K562 (cell line): ENCODE results near the gene BAHD1. TPM values are rescaled to one million over a fixed set of nuclear protein-coding genes. Genes with fewer than 3 reads are reported as not detected.

ENCODE experiments used
- ATAC-seq: fragments of 200-7000 bp; cut with Tn5 transposase; 3 replicates; pipeline ENCODE4 v1.9.1; 2020; ENCODE audit warnings: moderate library complexity
- BruUV-seq: library from RNA; stranded (reverse); fragments of 400-500 nt; replicated peaks from 2 replicates; lab custom pipeline; 2021; lab: Mats Ljungman, UMichigan
- CTCF ChIA-PET: fragments of 300-600 bp; formaldehyde crosslinking; extraction: SDS; loops from one replicate; lab custom pipeline; 2021; ENCODE audit warnings: low intra/inter-chr PET ratio; lab: Yijun Ruan, JAX
- POLR2A ChIA-PET: fragments of 300-600, 350-650 bp; sonication (Branson Sonifier 250); formaldehyde crosslinking; extraction: SDS; loops from one replicate; lab custom pipeline; 2021; ENCODE audit warnings: antibody characterized with exemption, inconsistent platforms; lab: Yijun Ruan, JAX
- DNase-seq, 4 experiments: peaks; one replicate each; pipeline versions ENCODE4 v3.0.0 to v3.0.0-alpha.2; 2011 to 2018; ENCODE audit warnings: low spot score in 3 of 4, mixed read lengths in 3 of 4; ENCODE audit errors: extremely low read depth in 1 of 4
- FAIRE-seq: peaks from 2 replicates; lab custom pipeline; 2011; peaks lifted over from hg19 to GRCh38; lab: Jason Lieb, UNC
- H2AFZ ChIP-seq: 2 replicates; pipeline ENCODE4 v1.6.0; 2011; ENCODE audit warnings: low read depth, low read length, control low read depth, inconsistent platforms
- H3K27ac ChIP-seq: fragments of 200-600 bp; 3 replicates; pipeline ENCODE4 v1.8.0; 2011; ENCODE audit warnings: low read depth, mild to moderate bottlenecking, control low read depth, inconsistent platforms, low read length, moderate library complexity, mixed read lengths; ENCODE audit errors: extremely low read depth
- H3K27me3 ChIP-seq, 2 experiments: fragments of 300-600 bp in 1 of 2; 2 replicates in 1 of 2; 3 replicates in 1 of 2; pipeline versions ENCODE4 v1.6.0 to v1.8.0; 2011; ENCODE audit warnings: inconsistent platforms in 2 of 2, low read length in 2 of 2, mild to moderate bottlenecking in 1 of 2, mixed read lengths in 1 of 2, moderate library complexity in 1 of 2; ENCODE audit not compliant: control insufficient read depth in 2 of 2, insufficient read depth in 2 of 2
- H3K36me3 ChIP-seq: fragments of 300-600 bp; 3 replicates; pipeline ENCODE4 v1.8.0; 2011; ENCODE audit warnings: mild to moderate bottlenecking, low read length, inconsistent platforms; ENCODE audit not compliant: control insufficient read depth, insufficient read depth
- H3K4me1 ChIP-seq, 2 experiments: fragments of 200-600 bp in 1 of 2; replicated peaks in 1 of 2; 2 replicates in 1 of 2; 3 replicates in 1 of 2; pipeline versions ENCODE4 v1.5.1 to v1.8.0; 2011; ENCODE audit warnings: inconsistent platforms in 2 of 2, low read length in 2 of 2, mild to moderate bottlenecking in 1 of 2, mixed read lengths in 1 of 2, moderate library complexity in 1 of 2; ENCODE audit not compliant: control insufficient read depth in 2 of 2, insufficient read depth in 2 of 2
- H3K4me2 ChIP-seq: 2 replicates; pipeline ENCODE4 v1.6.1; 2011; ENCODE audit warnings: low read length, control low read depth, inconsistent platforms, mixed read lengths; ENCODE audit not compliant: insufficient read depth
- H3K4me3 ChIP-seq: fragments of 200-600 bp; sonication (generic), shearing (Covaris generic); 2 replicates; pipeline ENCODE4 v1.5.1; 2016; ENCODE audit warnings: control low read depth, inconsistent platforms
- H3K79me2 ChIP-seq: fragments of 200-600 bp; 3 replicates; pipeline ENCODE4 v1.8.0; 2011; ENCODE audit warnings: low read length, inconsistent platforms; ENCODE audit not compliant: control insufficient read depth, insufficient read depth
- H3K9ac ChIP-seq, 2 experiments: 2 replicates each; pipeline versions ENCODE4 v1.6.0 to v1.6.1; 2011; ENCODE audit warnings: low read depth in 2 of 2, low read length in 2 of 2, control low read depth in 1 of 2, inconsistent platforms in 1 of 2, mild to moderate bottlenecking in 1 of 2, mixed read lengths in 1 of 2; ENCODE audit not compliant: insufficient read depth in 1 of 2
- H3K9me1 ChIP-seq: one replicate; pipeline ENCODE4 v1.6.0; 2011; ENCODE audit warnings: inconsistent platforms, mild to moderate bottlenecking, low read length, moderate library complexity; ENCODE audit not compliant: control insufficient read depth, insufficient read depth
- H3K9me3 ChIP-seq: replicated peaks from 2 replicates; pipeline ENCODE4 v1.5.1; 2011; ENCODE audit warnings: low read depth, low read length, inconsistent platforms; ENCODE audit not compliant: control insufficient read depth, insufficient read depth
- H4K20me1 ChIP-seq: replicated peaks from 2 replicates; pipeline ENCODE4 v1.6.1; 2011; ENCODE audit warnings: low read length, inconsistent platforms, mixed read lengths; ENCODE audit not compliant: control insufficient read depth, insufficient read depth
- NFYB ChIP-seq: IDR thresholded peaks from 2 replicates; pipeline ENCODE4 v1.6.1; 2011; ENCODE audit warnings: mild to moderate bottlenecking, moderate library complexity; ENCODE audit not compliant: insufficient read length; ENCODE audit errors: extremely low read depth
- ZNF609 ChIP-seq: sonication (generic); formaldehyde crosslinking; IDR thresholded peaks from 2 replicates; pipeline ENCODE4 v1.8.1; 2023; ENCODE audit warnings: missing genetic modification reagents, mild to moderate bottlenecking, borderline replicate concordance
- WGBS: fragments of 100-300 bp; shearing (Covaris generic); methylation state at CpG from one replicate; pipeline ENCODE4 v1.1.6; 2016; ENCODE audit warnings: low coverage, mixed read lengths; ENCODE audit not compliant: insufficient coverage; ENCODE audit errors: missing lambda C conversion rate; 5-methylcytosine and 5-hydroxymethylcytosine counted together
- in situ Hi-C: fragments of 300-500 bp; cut with MboI; formaldehyde crosslinking; loops from 4 replicates; pipeline ENCODE4 v1.15.0; 2018; ENCODE audit warnings: inconsistent platforms, mixed read lengths
- intact Hi-C: fragments of 100-400 bp; cut with micrococcal nuclease; formaldehyde crosslinking; loops from 2 replicates; pipeline ENCODE4 v1.14.2; 2022
- polyA plus RNA-seq, 8 experiments: library from polyadenylated mRNA; depleted of rRNA in 4 of 8; stranded (reverse) in 5 of 8; unstranded in 3 of 8; fragments of >200 nt; fragmentation: Nextera tagmentation in 2 of 8; fragmentation: Illumina TruSeq in 1 of 8; extraction: Ambion mirVana in 2 of 8; extraction: Trizol in 1 of 8; gene quantifications; 2 replicates each; pipeline versions ENCODE4 v1.2.1 to v1.2.3, GENCODE V29; 2011 to 2014; ENCODE audit warnings: inconsistent platforms in 1 of 8, missing spikeins in 1 of 8
- total RNA-seq, 7 experiments: library from RNA; depleted of rRNA in 6 of 7; stranded (reverse); fragments of >200 nt in 6 of 7; fragmentation: Illumina TruSeq in 2 of 7; extraction: Trizol in 2 of 7; gene quantifications; 2 replicates each; pipeline versions ENCODE4 v1.2.1 to v1.2.3, GENCODE V29; 2011 to 2021; ENCODE audit warnings: low replicate concordance in 1 of 7

Gene BAHD1
- total and polyA plus RNA-seq, 9 of the 15 experiments (the other 6 are each of a cell fraction or from before 2014, with no cell fraction given) = 0.55 to 38.5 (median 11.5) TPM

- no peak for FAIRE-seq
- peak overlapping the region in 1 of 2 experiments; percentile 96; a peak in 2 of 4 replicates for H3K9ac ChIP-seq
Measured at GRCh38 chr15:40472171-40472727, 31.5 kb downstream of the BAHD1 start.

More at GRCh38 chr15:40472171-40472727, 31.5 kb downstream of the BAHD1 start:
- TF ChIP-seq NFYB (no peak), ZNF609 (0 out of 2 replicates have a peak, but pooled peaks have one; percentile 35)
- TF ChIP-seq, all 486 proteins: peak for 1
- WGBS = 92% methylated on average over 8 of the region's 9 CpGs
- ATAC-seq (no peak), DNase-seq (no peak)
- in situ Hi-C loops = no loop called here
- ChIA-PET CTCF (no interaction called here), POLR2A (interaction anchor here (0.6 to 1.3 kb wide), 3 partner anchors 29 to 273 kb away, joined by 3 to 6 read pairs (median 3); no protein-coding TSS in a partner anchor)
- no peaks in the 10 kb centered on the region for H3K9me1 ChIP-seq
- H3K4me1 ChIP-seq = peaks cover 27 to 36% of the 10 kb centered on the region in 2 experiments
- no peaks in the 10 kb centered on the region for H3K27me3 ChIP-seq
- intact Hi-C loops = loop anchor here (5.0 kb wide), 1 partner anchor 35 kb away; no protein-coding TSS in a partner anchor
- no peak overlapping the region for H3K27ac ChIP-seq
- H3K9me3 ChIP-seq = no peaks in the 10 kb centered on the region
- H3K79me2 ChIP-seq = peaks cover 15% of the 10 kb centered on the region
- H3K36me3 ChIP-seq = peaks cover 9% of the 10 kb centered on the region; the same call in 2 of the 3 replicates
- no peak overlapping the region for H2AFZ ChIP-seq
- H3K4me3 ChIP-seq = peak overlapping the region; percentile 53; the same call in 1 of the 2 replicates
- TSS peak; percentile 42 for BruUV-seq
- H3K4me2 ChIP-seq = peak overlapping the region; percentile 82
- H4K20me1 ChIP-seq = no peaks in the 10 kb centered on the region; the same call in 1 of the 2 replicates
